ENCODE data around the gene CPSF7. TPM values are rescaled to one million over a fixed set of nuclear protein-coding genes. Genes with fewer than 3 reads are reported as not detected.
A peak's percentile ranks its signal among the peaks of the same experiment; 100 is the strongest.
"Not testable (repeated sequence)": the region's sequence is repeated elsewhere in the genome, so short reads cannot be mapped to it uniquely, and the experiment has no call there.

Gene CPSF7
- total RNA-seq, 4 donors from 2014 or later: 37.2 to 62.6 (median 49.4) TPM

DNA sequence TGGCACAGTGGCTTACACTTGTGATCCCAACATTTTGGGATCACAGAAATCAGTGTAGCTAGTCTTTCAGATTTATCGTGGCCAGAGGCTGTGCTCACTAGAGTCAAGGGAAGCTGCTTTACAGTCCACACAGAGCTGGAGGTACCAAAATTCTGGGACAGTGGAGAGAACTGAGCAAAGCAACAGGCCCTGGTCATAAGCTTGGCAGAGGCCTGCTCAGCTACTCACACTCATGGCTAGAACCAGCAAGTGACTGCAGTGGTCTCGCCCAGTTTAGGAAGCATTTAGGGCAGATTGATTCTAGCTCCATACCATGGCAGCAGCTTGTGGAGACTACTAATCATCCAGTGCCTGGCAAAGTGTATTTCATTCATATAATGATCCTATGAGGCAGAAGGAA is 28.6 kb downstream of the CPSF7 start:
- ATAC-seq (ENCODE audit: low FRiP score) (no peak), DNase-seq (ENCODE audit: low spot score) (no peak)
- TF ChIP-seq, protein P1, sequence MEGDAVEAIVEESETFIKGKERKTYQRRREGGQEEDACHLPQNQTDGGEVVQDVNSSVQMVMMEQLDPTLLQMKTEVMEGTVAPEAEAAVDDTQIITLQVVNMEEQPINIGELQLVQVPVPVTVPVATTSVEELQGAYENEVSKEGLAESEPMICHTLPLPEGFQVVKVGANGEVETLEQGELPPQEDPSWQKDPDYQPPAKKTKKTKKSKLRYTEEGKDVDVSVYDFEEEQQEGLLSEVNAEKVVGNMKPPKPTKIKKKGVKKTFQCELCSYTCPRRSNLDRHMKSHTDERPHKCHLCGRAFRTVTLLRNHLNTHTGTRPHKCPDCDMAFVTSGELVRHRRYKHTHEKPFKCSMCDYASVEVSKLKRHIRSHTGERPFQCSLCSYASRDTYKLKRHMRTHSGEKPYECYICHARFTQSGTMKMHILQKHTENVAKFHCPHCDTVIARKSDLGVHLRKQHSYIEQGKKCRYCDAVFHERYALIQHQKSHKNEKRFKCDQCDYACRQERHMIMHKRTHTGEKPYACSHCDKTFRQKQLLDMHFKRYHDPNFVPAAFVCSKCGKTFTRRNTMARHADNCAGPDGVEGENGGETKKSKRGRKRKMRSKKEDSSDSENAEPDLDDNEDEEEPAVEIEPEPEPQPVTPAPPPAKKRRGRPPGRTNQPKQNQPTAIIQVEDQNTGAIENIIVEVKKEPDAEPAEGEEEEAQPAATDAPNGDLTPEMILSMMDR (IDR thresholded peaks at IDR 0.05): no peak

DNA sequence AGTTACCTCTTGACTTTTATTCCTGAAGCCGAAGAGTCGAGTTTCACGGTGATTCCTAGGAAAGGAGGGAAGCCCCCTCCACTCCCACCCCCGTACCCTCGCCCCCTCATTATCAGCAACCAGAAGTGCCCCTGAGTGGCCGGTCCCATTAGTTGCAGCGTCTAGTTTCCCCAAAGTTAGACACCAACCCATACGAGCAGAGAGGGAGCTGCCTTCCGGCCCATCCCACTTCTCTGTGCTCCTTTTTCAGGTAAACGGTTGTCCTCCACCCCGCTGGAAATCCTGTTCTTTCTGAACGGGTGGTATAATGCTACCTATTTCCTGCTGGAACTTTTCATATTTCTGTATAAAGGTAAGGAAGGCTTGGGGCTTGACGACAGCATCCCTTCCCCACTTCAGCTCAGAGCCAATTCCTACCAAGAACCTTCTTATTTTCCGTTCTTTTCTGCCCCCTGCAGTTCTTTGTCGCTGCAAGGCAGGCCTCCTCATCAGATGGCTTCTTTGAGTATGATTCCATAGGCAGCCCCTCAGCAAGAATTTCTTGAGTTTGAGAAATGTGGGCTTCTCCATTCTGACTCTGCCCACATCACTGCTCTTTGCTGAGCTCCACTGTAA is 36.7 kb downstream of the CPSF7 start:
- ATAC-seq (ENCODE audit: low FRiP score) (no peak), DNase-seq (ENCODE audit: low spot score) (no peak)
- TF ChIP-seq, protein P1 (IDR thresholded peaks at IDR 0.05): no peak

DNA sequence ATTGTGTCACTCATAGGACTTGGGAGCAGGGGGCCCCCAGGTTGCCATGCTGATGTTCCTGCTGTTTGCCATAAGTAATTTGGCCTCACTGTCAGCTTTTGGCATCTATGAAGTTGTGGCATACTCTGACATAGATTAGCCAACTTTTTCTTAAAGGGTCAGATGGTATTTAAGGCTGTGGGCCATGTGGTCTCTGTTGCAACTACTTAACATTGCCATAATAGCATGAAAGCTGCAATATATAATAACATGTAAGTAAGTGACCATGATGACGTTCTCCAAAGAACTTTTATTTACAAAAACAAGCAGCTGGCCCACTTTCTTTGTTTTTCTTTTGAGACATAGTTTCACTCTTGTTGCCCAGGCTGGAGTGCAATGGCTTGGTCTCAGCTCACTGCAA is 39.6 kb downstream of the CPSF7 start:
- TF ChIP-seq, protein P1 (IDR thresholded peaks at IDR 0.05): no peak
- DNase-seq (ENCODE audit: low spot score) (no peak), ATAC-seq (ENCODE audit: low FRiP score) (no peak)

DNA sequence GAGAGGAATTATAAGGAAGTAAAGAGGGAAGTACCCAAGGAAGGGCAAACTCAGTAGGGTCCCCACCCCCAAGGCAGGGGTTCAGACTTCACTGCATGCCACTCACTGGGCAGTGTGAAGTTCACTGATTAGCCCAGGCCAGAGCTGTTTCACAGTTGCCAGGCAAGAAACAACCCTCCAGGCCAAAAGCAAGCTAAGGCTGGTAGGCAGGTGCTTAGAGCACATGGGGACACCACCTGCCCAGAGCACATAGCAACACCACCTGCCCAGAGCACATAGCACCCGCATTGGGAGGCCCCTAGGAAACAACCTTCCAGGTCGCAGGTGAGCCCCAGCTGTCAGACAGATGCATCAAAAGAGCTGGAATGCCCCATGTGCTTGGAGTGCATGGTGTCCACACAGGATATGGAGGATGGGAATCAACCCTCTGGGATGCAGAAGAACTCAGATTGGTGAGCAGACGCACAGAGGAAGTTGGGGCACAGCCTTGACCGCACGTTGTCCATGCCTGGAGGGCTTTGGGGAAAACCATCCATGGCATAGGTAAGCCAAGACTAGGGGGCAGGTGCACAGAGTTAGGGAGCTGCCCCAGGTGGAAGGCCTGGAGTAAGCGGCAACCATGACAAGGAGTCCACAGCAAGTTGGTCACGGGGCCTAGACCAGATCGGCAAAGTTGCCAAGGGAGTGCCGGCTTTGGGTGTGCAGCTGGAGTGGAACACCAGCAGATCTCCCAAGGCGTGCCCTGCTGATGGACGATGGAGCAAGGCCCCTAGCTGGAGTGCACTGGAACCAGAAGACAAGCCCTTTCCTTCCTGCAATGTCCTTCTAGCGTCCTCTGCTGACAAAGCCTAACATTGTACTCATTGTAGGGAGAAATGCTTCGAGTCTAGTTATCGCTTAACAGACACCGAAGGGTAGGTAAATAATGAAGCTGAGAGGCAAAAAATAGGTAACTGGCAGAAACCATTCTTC is 45.2 kb downstream of the CPSF7 start:
- TF ChIP-seq, protein P1 (IDR thresholded peaks at IDR 0.05): no peak
- DNase-seq (ENCODE audit: low spot score) (no peak), ATAC-seq (ENCODE audit: low FRiP score) (no peak)

DNA sequence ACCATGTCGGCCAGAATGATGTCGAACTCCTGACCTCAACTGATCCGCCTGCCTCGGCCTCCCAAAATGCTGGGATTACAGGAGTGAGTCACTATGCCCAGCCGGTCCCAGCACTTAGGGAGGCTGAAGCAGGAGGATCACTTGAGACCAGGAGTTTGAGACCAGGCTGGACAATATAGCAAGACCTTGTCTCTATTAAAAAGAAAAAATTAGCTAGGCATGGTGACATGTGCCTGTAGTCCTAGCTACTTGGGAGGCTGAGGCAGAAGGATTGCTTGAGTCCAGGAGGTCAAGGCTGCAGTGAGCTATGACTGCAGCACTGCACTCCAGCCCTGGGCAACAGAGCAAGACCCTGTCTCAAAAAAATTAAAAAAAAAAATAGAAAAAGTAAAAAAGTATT is 45.9 kb downstream of the CPSF7 start:
- DNase-seq (ENCODE audit: low spot score); ATAC-seq (ENCODE audit: low FRiP score): not testable (repeated sequence)

DNA sequence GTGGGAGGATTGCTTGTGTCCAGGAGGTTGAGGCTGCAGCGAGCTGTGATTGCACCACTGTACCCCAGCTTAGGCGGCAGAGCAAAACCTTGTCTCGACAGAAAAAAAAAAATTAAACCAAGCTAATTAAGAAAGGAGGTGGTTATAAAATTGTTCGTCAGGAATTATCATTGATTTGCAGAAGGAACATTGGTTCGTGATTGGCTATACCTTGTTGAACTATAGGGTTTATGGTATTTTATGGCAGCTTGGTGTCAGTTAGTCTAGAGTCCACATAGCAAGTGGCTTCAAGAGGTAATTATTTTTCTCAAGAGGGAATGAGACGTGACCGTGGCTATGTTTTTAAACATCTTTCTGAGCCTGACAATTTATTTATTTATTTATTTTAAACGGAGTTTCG is 48.9 kb downstream of the CPSF7 start:
- ATAC-seq (ENCODE audit: low FRiP score) (no peak), DNase-seq (ENCODE audit: low spot score) (no peak)
- TF ChIP-seq, protein P1 (IDR thresholded peaks at IDR 0.05): no peak

DNA sequence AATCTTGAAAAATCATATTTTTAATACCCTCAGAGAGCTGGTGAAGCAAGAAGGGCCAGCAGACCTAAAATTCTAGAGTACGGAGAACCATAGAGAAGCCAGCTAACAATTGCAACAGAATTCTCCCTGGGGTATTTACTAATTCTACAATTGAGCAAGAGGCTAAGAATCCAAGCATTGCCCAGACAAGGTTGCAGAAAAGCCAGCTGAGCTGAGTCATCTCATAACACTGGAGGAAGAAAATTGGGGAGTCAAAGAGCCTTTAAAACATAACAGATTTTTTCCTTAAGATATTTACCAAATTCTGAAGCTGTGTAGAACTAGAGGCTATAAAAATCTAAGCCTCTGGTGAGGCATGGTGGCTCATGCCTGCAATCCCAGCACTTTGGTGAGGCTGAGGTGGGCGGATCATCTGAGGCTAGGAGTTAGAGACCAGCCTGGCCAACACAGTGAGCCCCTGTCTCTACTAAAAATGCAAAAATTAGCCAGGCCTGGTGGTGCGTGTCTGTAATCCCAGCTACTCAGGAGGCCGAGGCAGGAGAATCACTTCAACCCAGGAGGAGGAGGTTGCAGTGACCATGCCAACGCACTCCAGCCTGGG is 51.0 kb downstream of the CPSF7 start:
- TF ChIP-seq, protein P1 (IDR thresholded peaks at IDR 0.05): no peak
- peak; percentile 88 for ATAC-seq (ENCODE audit: low FRiP score)
- no peak for DNase-seq (ENCODE audit: low spot score)

Measured in omental fat pad (tissue), 4 donors.